GM21447 (cell line): ENCODE results near the gene CSPG5.

Source experiments
- ATAC-seq: cut with Tn5 transposase; IDR thresholded peaks from one replicate; pipeline ENCODE4 v1.9.1; 2021; ENCODE audit not compliant: unreplicated experiment

Gene CSPG5

DNA sequence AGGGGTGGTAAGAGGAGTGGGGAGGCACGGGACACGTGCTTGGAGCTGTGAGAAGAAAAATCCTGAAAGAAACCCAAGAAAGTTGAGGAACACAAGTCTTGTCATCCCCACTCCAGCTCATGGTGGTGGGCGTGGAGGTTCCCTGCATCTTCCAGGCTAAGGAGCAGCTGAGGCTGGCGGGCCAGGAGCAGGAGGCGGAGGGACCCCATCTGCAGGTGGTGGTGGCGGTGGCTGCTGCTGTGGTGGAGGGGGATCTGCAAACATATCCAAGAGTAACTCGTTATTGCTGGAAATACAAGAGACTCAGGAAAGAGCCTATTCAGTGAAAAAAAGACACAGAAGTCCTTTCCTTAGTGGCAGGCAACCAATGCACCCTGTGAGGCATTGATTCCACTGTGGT lies 9.4 kb upstream of the CSPG5 start:
- ATAC-seq: no peak

DNA sequence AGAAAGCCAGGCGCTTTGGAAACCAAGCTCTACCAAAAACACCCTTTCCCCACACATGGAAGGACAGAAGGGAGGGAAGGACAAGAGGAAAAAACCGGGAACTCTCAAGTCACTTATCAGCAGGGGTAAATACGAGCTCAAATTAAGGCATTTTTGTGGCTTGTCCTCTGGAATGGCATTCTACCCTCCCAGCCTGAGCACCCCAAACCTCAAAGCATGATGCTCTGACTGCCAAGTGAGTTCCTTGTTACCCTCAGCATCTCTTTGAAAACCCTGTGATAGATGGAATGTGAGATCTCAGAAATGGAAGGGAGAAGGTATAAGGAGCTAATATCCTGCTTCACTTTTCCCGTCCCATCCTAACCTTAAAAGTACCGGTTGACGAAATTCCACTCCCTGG lies 8.1 kb upstream of the CSPG5 start:
- ATAC-seq: no peak

DNA sequence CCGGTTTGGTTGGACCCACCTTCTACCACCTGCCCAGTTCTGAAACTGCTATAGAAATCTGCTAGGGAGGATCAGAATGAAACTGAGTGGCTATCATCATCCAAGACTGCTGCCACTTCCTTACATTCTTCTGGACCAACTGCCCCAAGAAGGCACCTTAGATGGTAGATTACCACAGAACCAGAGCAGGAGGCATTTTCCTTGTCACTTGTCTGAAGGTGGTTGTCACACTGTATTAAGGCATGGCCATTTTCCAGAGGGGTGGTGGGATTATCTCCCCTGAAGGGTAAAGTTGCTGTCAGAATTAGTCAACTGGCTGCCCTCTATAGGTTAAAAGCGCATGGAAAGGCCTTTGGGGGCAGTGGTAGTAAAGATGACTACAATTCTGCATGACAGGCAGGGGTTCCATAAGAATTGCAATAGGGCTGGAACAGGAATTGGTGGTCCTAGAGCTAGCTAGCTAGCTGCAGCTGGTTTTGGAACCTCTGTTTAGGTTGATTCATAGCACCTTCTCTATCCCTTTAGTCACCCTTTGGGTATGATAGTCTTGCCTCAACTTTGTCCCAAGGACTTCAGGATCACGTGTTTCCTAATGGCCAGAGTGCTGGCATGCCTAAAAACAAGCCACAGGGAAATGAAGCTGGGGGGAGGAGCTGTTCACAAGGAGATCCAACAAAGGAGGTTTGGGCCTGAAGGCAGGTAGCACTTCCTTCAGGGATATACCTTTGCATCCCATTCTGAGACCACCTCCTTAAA lies 4.8 kb upstream of the CSPG5 start:
- no peak for ATAC-seq

DNA sequence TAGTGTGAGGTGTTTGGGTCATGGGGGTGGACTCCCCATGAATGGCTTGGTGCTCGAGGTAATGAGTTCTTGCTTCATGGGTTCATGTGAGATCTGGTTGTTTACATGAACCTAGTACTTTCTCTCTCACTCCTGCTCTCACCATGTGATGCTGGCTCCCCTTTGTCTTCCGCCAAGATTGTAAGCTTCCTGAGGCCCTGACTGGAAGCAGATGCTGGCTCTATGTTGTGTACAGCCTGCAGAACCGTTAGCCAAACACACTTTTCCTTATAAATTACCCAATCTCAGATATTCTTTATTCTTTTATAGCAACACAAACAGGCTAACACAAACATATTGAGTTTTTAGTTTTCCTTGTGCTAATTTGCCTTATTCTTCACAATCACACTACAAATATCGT lies 3.2 kb upstream of the CSPG5 start:
- no peak for ATAC-seq

DNA sequence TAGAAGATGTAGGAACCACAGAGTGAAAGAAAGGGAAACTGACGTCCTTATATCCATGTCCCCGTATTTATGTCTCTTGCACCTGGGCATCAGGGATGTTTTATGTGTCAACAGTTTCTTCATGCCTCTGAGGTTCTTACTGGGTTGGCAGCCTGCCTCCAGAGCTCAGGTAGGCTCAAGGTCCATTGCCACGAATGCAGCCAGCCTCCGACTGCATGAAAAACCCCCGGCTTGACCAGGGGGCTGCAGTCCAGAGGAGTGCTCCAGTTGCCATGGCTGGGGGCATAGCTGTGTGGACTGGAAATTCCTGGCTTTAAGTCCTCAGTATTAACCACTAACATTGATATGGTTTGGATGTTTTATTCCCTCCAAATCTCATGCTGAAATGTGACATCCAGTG lies 2.8 kb upstream of the CSPG5 start:
- no peak for ATAC-seq

DNA sequence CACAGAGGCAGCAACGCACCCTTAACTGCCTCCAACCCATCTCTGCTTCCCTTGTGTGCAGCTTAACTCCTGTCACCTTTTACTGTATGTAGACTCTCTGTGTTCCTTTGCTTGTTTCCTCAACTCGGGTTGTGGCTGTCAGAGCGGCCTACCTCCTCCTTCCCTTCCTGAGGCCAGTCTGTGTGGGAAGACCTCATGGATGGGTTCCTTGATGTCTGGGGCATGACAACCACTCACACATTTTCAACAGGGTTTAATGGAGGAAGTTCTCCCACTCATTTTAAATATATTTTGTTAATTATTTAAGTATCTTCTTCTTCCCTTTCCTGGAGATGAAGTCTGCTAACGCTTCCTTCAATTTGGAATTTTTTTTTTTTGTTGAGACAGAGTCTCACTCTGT lies 1.8 kb upstream of the CSPG5 start:
- no peak for ATAC-seq

DNA sequence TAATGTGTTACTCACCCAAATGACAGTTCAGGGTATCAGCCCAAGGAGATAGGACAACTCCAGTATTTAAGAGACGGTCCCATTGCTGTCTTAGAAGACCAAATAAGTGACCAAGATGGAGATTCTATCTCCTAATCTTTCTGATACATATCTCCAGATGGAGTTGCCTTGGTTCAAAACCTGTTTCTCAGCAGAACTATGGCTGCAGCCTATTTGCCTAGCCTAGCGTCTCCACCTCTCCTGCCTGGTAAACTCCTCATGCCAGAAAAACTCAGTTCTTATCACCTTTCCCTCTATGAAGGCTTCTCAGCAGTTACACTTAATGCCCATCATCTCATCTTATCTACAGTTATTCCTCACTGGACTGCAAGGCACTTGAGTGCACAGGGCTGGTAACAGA lies 1.2 kb upstream of the CSPG5 start:
- no peak for ATAC-seq

DNA sequence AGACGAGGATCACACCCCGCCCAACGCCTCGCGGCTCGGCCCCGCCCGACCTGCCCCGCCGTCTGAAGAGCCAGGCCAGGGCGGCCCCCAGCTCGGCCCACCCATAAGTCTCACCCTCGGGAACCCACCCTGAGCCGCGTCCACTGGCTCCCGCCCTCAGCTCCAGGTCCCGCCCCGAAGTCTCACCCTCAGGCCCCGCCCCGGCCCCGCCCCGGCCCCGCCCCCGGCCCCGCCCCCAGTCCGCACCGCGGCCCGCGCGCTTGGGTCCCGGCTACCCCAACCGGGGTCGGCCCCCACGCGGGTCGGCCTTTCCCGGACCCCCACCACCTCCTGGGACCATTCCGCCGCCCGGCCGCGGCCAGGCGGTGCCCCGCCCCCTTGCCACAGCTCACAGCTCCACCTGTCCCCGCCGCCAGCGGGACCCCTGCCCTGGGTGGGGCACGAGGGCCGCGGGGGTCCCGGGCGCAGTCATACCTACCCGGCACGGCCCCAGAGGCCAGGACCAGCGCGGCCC lies 489 bp downstream of the CSPG5 start:
- ATAC-seq: no peak

DNA sequence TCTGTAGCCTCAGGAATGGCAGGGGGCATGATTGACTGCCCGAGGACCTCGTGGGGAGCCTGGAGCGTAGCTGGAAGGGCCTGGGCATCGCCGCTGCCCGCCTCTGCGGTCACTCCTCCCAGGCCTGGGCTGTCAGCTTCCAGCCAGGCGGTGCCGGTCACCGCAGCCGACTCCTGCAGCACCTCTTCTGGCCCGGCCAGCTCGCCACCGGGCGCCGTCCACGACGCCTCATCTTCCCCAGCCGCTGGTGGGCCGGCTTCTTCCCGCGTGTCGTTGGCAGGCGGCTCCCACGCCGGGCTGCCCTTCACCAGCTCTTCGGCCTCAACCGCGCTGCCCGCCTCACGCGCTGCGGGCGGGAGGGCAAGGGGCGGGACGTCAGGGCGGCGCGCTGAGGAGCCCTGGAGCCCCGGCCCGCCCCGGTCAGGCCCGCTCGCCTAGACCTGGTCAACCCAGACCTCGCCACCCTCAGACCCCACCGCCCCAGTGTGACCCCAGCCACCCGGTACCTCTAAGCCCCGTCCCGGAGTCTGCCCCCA lies 1.0 kb downstream of the CSPG5 start:
- ATAC-seq: no peak

DNA sequence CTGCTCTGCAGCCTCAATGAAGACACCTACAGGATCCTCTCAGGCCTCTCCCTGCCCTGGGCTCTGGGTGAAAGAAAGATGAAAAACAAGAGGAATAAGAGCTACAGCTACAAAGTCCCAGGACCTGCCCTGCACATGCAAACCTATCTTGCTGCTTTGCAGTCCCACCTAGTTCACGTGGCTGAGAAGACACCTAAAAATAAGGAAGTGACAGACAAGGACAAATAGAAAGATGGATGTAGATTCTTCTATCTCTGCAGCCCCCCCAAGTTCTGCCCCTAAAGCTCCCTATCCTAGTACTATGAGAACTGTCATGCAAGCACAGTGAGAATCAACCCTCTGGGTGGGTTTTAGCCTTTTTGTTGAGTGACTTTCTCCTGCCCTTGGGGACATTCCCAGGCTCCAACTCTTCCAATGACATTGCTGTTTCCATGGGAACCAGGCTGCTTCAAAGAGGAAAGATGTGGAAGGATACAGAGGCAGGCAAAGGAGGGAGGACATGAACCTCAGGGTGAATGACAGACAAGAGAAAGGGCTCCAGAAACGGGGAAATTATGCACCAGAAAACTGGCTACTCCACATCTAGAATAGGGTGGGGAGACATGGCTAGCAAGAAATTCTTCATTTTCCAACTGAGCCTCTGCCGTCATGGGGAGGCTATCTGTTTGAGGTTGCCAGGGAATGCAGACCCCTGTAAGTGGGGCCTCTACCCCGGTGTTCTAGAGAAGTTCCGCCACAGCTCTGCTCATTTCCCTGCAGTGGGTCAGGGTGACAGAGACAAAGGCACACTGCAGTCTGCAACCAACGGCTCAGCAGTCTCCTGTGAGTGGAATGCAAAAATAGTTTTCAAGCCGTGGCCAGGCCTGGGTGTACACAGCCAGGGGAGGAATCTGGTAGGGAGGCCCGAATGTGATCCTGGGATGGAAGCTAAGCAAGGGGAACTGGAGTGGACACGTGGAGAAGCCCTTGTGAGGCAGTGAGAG lies 5.2 kb downstream of the CSPG5 start:
- no peak for ATAC-seq

DNA sequence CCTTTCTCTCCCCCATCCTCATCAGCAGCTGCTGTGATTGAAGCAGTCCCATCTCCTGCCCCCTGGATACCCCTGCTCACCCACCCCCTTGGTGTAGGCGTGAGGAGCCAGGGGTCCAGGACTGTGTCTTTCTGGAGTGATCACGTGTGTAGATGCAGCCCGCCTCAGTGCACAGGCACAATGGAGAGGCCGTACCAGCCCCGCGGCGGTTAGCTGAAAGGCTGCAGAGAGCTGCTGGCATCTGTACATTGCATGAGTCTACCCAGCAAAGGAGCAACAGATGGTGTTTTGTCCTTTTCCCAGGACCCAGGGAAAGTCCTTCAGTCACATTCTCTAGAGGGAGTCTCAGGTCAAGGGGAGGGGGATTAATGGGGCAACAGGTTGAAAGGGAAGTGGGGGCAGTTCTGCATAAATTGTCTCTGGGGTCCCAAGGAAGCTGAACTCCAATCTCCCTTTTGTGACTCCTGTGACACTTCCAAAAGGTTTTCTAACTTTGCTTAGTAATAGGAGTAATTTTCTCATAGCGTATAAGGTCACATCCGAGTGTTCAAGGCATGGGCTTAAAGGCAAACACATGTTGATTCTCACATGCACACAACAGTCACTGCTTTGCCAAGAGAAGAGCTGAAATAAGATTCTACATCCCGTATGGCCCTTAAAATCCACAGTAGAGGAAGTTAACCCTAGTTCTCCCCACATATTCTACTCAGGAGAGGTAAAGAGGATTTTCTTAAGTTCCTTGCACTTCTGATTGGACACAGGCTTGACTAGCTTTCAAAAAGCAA lies 7.1 kb downstream of the CSPG5 start:
- ATAC-seq: no peak

DNA sequence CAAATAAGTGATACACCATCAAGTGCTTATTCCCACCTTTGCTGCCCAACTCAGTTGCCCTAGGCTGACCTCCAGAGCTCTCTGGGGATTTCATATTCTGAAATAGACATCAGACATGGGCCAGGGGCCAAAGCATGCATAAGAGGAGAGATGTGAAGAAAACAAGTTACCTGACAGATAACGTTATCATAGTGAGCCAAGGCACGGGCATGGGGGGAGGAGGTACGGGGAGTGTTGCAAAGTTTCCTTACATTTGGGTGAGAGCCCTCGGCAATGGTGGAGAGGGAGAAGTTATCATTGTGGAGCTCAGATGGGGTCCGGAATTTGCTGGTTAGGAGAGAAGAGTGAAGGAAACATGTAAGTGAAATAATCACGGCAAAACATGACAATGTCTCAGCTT lies 9.8 kb downstream of the CSPG5 start:
- ATAC-seq: no peak

DNA sequence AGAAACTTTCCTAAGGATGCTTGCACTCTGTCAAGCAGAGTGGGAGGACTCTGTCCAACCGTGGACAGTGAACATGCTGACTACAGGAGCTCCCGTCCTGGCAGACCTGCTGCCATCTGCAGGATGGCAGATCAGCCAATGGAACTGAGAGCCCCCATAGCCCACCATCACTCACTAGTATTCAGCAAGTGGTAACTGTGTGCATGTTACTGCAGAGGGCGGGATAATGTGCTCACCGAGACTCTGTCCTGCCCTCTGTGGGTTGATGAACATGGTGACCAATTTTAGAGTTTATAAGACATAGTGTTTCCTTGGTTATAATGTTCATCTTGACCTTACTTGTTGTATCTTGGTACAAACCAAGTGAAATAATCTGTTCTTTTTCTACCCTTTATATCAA lies 11.5 kb downstream of the CSPG5 start:
- ATAC-seq: no peak

DNA sequence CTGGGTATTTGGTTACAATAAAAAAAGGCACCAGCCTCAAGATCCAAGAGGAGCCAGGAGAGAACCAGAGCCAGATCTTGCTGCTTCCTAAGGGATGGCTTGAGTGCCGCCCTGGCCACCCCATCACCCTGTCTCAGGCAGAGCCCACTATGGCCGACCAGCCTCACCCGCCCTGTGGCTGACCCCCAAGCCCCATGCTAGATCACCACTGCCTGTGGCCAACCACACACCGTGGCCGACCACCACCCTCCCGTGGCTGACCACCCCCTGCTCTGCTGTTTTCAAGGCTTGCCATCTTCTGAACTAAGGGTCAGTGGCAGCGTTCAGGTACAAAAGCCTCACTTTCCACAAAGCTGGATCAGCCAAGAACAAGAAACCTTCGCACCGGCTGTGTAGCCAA lies 12.0 kb downstream of the CSPG5 start:
- no peak for ATAC-seq

DNA sequence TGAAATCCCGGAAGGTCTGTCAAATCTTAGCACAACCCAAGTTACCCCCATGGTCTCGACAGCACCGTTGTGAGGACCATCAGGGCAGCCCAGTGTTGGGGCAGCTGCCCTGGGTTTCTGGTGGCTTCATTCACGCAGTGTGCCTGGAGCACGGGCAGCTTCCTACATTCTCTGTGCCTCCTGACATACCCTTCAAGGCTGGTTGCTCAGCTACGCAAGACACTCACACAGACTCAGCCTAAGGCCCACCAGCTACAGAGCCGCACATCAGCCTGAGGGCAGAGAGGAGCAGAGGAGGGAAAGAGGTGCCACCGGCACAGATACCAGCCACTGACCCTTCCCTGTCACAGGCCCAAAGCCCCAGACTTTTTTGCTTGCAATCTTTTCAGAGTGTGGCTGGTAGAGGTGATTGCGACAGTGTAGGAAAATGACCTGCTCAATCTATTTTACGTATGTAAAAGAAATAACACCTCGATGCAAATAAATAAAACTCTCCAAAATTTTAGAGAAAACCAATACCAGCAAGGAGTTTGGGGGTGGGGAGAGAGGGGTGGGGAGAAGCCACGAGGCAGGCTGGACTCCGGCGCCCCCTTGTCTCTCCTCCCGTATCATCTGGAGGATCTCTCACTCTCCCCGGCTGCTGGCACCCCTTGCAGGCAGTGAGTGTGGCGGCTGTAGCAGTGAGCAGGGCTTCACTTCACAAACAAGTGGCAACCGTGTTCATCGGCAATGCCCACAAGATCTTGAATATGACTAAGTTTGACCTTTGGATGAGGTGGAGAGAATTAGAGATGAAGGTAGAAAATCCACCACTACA lies 12.7 kb downstream of the CSPG5 start:
- no peak for ATAC-seq

DNA sequence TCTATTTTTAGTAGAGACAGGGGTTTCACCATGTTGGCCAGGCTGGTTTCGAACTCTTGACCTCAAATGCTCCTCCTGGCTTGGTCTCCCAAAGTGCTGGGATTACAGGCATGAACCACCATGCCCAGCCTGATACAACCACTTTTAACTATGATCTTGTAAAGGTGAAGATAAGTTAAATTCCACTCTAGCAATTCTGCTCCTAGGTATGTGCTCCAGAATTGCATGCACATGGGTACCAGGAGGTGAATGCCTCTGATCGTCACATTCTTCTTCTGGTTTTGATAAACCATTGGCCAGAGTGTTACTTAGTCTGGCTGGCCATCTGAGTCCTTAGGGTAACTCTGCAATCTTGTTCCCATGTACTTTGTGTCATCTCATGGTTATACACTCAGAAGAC lies 22.3 kb downstream of the CSPG5 start:
- ATAC-seq: no peak

DNA sequence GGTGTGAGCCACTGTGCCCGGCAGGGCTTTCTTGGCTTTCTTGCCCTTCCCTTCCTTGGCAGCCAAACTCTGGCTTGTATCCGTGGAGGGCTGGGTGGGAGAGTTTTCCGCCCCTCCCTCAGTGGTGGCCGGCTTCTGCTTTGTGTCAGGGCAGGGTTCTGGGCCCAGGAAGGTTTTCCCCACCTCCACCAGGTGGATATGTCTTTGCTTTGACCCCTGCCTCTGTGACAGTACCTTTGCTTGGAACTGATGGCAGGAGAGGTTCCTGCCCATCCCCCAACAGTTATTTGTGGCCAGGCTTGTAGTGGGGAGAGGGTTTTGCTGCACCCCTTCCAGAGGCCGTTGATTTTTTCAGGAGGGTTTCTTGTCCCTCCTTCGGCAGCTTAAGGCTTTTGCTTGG lies 24.3 kb downstream of the CSPG5 start:
- no peak for ATAC-seq

DNA sequence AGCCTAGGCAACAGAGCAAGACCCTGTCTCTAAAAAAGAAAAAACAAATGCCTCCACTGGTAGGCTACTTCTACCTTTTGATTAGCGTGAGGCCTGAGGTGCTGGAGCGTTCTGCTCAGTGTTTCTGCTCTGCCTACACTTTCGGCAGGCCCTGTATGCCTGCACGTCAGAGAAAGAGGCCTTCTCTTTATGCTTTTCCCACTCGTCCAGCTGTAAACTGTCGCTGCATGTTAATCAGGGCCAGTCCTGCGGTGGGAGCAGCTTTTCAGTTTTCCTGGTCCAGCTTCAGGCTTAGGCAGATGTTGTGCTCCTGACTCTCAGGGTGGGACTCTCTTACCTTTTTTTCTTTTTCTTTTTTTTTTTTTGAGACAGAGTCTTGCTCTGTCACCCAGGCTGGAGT lies 25.3 kb downstream of the CSPG5 start:
- ATAC-seq: no peak

DNA sequence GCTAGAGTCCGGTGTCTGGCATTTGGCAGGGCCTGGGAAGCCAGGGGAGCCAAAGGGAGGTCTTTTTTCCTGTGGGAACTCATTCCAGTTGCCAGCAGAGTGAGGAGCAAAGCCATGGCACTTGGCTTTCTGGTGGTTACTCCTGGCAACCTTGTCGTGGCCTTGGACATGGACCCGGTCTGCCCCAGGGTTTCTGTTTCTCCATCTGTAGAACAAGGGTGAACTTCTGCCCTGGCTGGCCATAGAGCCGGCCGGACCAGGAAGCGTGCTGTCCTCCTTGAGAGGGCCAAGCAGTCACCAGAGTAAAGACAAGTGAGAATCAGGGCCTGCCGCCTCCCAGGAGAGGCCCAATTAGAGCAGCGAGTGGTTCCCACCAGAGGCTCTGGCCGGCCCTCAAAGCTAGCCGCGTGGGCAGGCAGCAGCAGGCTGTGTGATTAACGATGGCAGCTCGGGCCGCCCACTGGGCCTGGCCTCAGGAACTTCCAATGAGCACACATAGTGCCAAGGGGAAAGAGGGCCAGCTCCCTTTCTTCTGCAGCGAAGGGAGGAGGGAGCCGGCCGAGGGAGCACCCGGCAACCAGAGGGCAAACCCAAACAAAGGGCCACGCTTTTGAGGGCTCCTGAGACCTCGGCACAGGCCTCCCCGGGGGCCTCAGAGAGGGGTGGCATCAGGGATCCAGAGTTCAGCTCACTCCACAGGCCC lies 36.0 kb downstream of the CSPG5 start:
- ATAC-seq: no peak
